HG02981 (cell line): Measurements from ENCODE around the gene CASP9.

Experiments
- ATAC-seq: cut with Tn5 transposase; IDR thresholded peaks from one replicate; pipeline ENCODE4 v1.9.1; 2021; ENCODE audit warnings: mild to moderate bottlenecking, moderate library complexity; ENCODE audit not compliant: unreplicated experiment

Gene CASP9

DNA sequence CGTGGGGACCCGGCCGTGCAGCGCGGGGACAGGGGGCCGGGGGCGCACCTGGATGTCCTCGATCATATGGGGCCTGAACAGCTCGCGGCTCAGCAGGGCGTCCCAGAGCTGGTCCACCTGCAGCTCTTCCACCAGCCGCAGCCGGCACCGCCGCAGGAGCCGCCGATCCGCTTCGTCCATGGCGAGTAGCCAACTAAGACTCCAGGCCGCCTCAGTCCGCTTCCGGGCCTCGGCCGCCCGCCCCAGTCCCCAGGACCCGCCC, at the start of gene CASP9:
Gene CASP9 (minus strand): TSS at position 195 of the 262 bp plus-strand sequence. CDS start 15 bp downstream, at position 180.
- ATAC-seq: no peak

DNA sequence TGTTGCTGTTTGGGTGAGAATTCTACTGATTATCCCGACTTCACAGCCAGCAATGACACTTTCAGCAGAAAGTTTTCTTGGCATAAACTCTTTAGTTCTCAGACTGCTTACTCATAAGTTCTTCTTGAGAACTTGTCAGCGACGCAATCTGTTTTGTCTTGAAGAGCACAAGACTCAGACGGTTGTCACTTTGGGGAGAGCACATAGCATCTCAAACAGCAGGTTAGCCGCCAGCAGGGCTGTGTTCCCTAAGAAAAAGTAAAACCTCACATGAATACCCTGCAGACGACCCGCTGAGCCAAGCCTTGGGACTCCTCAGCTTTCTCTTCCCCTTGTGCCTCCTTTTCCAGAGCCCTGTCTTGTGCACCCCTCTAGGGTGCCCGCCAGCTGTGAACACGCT, 49.5 kb upstream of the CASP9 start:
- ATAC-seq: no peak

GRCh38 chr1:15571266-15571665, 47.3 kb upstream of the CASP9 start:
- no peak for ATAC-seq

DNA sequence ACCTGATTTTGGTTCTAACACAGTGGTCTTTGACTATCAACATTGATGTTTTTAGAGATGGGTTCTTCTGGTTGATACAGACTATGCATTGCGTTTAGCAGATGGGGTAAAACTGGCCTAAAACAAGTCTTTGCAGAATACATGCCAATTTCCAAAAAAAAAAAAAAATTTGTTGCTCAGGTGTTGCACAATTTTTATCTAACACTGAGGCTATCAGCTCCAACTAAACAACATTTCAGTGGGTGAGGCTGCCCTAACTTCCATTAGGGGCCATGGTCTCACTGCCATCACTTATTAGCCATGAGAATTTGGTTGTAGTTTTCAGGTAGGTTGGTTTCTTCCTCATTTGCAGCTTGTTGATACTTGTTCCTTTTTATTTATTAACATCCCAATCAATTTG, 46.8 kb upstream of the CASP9 start:
- no peak for ATAC-seq

DNA sequence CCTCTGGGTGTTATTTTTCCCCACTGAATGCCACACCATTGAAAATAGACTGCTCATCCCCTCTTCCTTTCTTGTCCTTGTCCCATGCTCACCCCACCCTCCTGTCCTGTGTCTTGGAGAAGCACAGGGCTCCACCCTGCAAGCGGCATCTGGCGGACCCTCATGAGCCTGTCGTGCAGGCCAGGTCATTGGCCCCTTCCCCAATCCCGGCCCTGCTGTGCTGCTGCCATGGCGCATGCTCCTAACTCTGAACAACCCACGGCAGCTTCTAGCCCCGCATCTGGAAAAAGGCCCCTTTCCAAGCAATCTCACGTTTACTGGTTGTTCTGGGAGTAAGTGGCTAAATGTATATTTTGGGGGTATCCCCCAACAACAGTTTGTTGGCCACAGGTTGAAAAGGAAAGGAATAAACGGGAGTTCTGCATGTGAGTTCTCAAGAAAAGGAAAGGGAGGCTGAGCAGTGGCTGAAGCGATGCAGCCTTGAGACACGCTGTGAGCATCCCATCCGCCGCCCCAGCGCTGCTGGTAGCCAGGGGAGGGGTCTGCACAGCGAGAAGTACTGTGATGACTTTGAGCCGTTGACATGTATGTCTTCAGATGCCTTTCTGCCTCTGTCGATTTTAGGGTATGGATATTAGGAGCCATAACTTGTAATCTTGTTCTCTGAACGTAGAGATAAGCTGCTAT, 44.5 kb upstream of the CASP9 start:
- no peak for ATAC-seq

DNA sequence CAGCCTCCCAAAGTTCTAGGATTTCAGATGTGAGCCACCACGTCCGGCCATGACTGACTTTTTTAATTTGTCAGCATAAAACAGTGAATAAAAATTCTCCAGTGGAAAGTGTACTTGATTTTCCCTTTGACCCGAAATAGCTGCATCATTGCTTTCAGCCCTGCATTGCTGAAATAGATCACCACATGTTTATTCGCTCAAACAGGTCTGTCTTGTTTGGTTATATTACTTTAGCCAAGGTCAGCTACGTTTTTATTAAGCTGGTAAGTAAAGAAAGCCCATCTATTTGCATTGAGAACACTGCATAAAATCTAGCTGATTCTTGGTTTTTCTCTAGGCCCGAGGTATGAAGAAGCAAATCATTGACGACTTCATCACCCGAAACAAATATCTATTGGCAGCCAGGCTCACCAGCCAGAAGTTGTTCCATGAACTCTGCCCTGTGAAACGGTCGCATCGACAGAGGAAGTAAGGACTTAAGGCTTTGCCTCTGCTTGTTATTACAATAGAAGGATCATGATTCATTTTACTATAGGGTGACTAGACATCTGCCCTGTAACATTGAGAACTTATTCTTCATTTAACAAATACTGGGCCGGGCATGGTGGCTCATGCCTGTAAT, 35.3 kb upstream of the CASP9 start:
- ATAC-seq: no peak

- no peak for ATAC-seq
These were observed 34.5 kb upstream of the CASP9 start for GRCh38 chr1:15558516-15558915.

- no peak for ATAC-seq
These were observed 33.6 kb upstream of the CASP9 start for GRCh38 chr1:15557594-15557993.

DNA sequence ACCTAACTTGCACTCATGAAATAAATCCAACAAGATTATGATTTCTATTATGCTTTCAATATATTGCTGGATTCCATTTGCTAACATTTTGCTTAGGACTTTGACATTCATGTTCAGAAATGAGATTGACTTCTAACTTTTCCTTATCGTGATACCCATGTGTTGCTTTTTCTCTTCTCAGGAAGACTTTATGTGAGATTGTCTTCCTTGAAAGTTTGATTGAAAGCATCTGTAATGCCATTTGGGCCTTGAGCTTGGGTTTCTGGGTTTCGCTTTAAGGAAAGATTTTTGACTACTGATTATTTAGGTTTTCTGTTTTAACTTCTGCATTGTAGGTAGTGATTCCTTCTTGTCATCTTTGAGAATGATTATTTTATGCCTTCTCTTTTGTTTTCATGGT, 33.0 kb upstream of the CASP9 start:
- no peak for ATAC-seq

- no peak for ATAC-seq
These were observed 26.6 kb upstream of the CASP9 start for GRCh38 chr1:15550573-15550972.

GRCh38 chr1:15546641-15547040, 22.6 kb upstream of the CASP9 start:
- ATAC-seq: no peak

- no peak for ATAC-seq
These were observed 19.9 kb upstream of the CASP9 start for GRCh38 chr1:15543589-15544568.

- ATAC-seq: no peak
These were observed 19.2 kb upstream of the CASP9 start for GRCh38 chr1:15543251-15543588.

DNA sequence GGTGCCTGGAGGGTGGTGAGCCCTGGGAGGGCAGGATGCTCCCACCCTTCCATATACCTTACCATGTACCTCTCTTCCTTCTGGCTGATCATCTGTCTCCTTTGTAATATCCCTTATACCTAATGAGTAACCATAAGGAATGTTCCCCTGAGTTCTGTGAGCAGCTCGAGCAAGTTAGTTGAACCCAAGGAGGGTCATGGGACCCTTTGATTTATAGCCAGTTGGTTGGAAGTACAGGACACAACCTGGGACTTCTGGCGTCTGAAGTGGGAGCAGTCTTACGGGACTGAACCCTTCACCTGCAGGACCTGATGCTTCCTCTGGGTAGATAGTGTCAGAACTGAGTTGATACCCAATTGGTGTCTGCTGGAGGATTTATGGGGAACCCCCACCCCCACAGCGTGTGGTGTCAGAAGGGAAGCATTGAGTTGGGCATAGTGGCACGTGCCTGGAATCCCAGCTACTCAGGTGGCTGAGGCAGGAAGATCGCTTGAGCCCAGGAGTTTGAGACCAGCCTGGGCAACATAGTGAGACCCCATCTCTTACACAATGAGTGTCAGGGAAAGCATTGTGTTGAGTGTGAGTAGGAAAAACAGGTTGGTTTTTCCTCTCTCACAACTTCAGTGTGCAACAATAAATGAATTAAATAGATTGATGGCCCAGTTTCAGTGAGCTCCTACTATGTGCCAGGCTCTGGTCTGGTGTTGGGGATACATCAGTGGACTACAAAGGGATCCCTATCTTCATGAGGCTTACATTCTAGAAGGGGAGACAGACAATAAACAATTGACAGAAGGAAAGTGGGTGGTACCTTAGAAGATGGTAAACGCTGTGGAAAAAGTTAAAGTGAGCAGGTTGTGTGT, 18.6 kb upstream of the CASP9 start:
- no peak for ATAC-seq

- no peak for ATAC-seq
These were observed 17.3 kb upstream of the CASP9 start for GRCh38 chr1:15541231-15541792.

GRCh38 chr1:15540186-15540585, 16.2 kb upstream of the CASP9 start:
- no peak for ATAC-seq

DNA sequence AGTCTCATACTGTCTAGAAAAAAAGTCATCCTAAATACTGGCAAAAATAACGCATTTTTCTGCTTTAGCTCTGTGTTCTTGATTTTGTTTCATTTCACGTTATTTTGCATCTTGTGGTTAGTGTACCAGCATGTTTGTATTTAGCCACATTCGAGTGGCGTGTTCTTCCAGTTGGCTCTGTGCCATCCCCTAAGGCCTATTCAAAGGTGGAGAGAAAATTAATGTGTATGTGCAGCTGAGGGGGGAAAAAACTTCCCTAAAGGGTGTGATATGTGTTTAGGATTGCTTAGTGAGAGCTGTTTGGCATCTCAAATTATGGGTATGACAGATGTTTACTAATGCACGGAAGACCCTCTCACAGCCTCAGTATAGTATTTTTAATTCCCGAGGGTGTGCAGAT, 14.8 kb upstream of the CASP9 start:
- no peak for ATAC-seq

- ATAC-seq: no peak
These were observed 7.7 kb upstream of the CASP9 start for GRCh38 chr1:15531682-15532081.

- no peak for ATAC-seq
These were observed 7.0 kb upstream of the CASP9 start for GRCh38 chr1:15531003-15531402.

DNA sequence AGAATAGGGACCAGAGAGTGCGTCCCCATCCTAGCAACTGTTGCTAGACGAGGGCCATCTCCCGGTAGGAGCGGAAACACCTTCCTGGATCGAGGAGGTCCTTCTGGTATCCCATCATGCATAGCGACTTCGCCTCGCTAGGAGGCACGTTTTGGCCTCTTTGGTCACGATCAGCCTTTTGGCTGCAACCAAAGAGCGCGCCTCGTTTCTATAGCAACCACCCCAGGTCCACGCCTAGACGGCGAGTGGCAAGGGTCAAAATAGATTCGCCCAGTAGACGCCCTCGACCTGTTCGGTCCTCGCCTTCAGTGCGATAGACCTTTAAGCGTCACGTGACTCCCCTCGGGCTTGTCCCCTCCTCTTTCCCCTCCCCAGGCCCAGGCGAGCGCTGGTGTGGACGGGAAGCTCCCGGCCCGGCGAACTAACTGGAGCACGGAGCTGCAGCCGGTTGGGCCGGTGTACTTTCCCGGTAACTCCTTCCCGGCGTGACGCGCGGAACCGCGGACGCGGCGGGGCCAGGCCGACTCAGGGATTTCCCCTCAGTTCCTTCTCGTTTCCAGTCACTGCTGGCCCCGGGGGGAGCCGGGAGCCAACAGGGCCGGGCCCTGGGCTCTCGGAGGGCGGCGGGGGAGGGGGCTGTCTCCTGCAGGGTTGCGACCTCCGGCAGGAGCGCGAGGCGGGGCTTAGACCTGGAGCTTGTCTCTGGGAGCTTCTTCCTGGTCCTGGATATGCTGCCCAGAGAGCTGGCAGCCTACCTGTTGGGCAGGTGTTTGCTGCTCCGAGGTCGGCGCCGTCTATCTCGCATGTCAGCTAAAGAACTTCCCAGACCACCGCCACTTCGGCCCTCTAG, 2.7 kb upstream of the CASP9 start, which contains the start of gene DNAJC16:
Gene DNAJC16 (plus strand): TSS at position 359 of the 850 bp plus-strand sequence. CDS start 2,258 bp downstream, outside the sequence.
- ATAC-seq: peak; percentile 48
